Body of pancreas (tissue), 4 donors: ENCODE data around the gene LTBP2.

Experiments
- CTCF ChIP-seq, 7 experiments: fragments of 450-650 bp in 4 of 7; fragments of 200-600 bp in 3 of 7; sonication (generic) in 3 of 7; IDR thresholded peaks; one replicate each; pipeline ENCODE4 v1.5.1; 2016 to 2019; ENCODE audit warnings: antibody characterized with exemption in 7 of 7
- POLR2A ChIP-seq, 3 donors: fragments of 450-650 bp; IDR thresholded peaks; one replicate each; pipeline ENCODE4 v1.6.1; 2016; ENCODE audit warnings: antibody characterized with exemption in 3 of 3, mild to moderate bottlenecking in 2 of 3

- TF ChIP-seq POLR2A (IDR thresholded peaks at IDR 0.05) (no peak), CTCF (IDR thresholded peaks at IDR 0.05) (no peak)
Measured at GRCh38 chr14:74558655-74559054, 53.4 kb downstream of the LTBP2 start.
